Mesenchymal stem cell (in vitro differentiated cells and primary cell): ENCODE measurements around the gene ARL10.
A peak's percentile ranks its signal among the peaks of the same experiment; 100 is the strongest.

Source experiments
- DNase-seq: peaks from one replicate; pipeline ENCODE4 v3.0.0-alpha.2; 2013
- H2AFZ ChIP-seq: one replicate; pipeline ENCODE4 v1.6.1; 2013; ENCODE audit warnings: low read depth, mild to moderate bottlenecking, control low read depth, inconsistent platforms, low read length, moderate library complexity
- H2AK5ac ChIP-seq: 2 replicates; pipeline ENCODE4 v1.6.1; 2013; ENCODE audit warnings: low read length, moderate library complexity, mild to moderate bottlenecking, inconsistent platforms; ENCODE audit not compliant: severe bottlenecking
- H2BK120ac ChIP-seq: one replicate; pipeline ENCODE4 v1.6.1; 2013; ENCODE audit warnings: low read depth, mild to moderate bottlenecking, inconsistent platforms, low read length, moderate library complexity
- H2BK12ac ChIP-seq, 2 experiments: one replicate each; pipeline ENCODE4 v1.6.1; 2013; ENCODE audit warnings: inconsistent platforms in 2 of 2, low read length in 2 of 2, mild to moderate bottlenecking in 2 of 2, moderate library complexity in 2 of 2, control low read depth in 1 of 2
- H2BK15ac ChIP-seq: one replicate; pipeline ENCODE4 v1.6.1; 2013; ENCODE audit warnings: mild to moderate bottlenecking, low read depth, inconsistent platforms; ENCODE audit not compliant: poor library complexity, severe bottlenecking
- H2BK5ac ChIP-seq: 2 replicates; pipeline ENCODE4 v1.6.1; 2013; ENCODE audit warnings: low read depth, mild to moderate bottlenecking, low read length, control low read depth, inconsistent platforms; ENCODE audit not compliant: poor library complexity, severe bottlenecking
- H3K14ac ChIP-seq, 2 experiments: one replicate each; pipeline ENCODE4 v1.6.1; 2013; ENCODE audit warnings: inconsistent platforms in 2 of 2, low read length in 2 of 2, control low read depth in 1 of 2, mild to moderate bottlenecking in 1 of 2, moderate library complexity in 1 of 2
- H3K18ac ChIP-seq, 2 experiments: one replicate each; pipeline ENCODE4 v1.6.1; 2013; ENCODE audit warnings: inconsistent platforms in 2 of 2, low read length in 2 of 2, control low read depth in 1 of 2, low read depth in 1 of 2, mild to moderate bottlenecking in 1 of 2
- H3K23ac ChIP-seq, 2 experiments: one replicate each; pipeline ENCODE4 v1.6.1; 2013; ENCODE audit warnings: inconsistent platforms in 2 of 2, low read length in 2 of 2, mild to moderate bottlenecking in 2 of 2, moderate library complexity in 2 of 2, control low read depth in 1 of 2
- H3K27ac ChIP-seq: 2 replicates; pipeline ENCODE4 v1.5.1; 2013; ENCODE audit warnings: mild to moderate bottlenecking, moderate library complexity, low read length, control low read depth, inconsistent platforms; ENCODE audit not compliant: poor library complexity, severe bottlenecking
- H3K27me3 ChIP-seq, 2 experiments: 2 replicates each; pipeline versions ENCODE4 v1.6.1 to v1.7.0; 2013; ENCODE audit warnings: low read length in 2 of 2, mild to moderate bottlenecking in 2 of 2, moderate library complexity in 2 of 2, control low read depth in 1 of 2, inconsistent platforms in 1 of 2; ENCODE audit not compliant: control insufficient read depth in 1 of 2, insufficient read depth in 1 of 2
- H3K36me3 ChIP-seq, 2 experiments: 2 replicates each; pipeline versions ENCODE4 v1.6.1 to v1.7.0; 2013; ENCODE audit warnings: low read length in 2 of 2, control low read depth in 1 of 2, inconsistent platforms in 1 of 2, low read depth in 1 of 2, mild to moderate bottlenecking in 1 of 2; ENCODE audit not compliant: insufficient read depth in 2 of 2, control insufficient read depth in 1 of 2
- H3K4ac ChIP-seq, 2 experiments: one replicate each; pipeline ENCODE4 v1.6.1; 2013; ENCODE audit warnings: inconsistent platforms in 2 of 2, low read length in 2 of 2, mild to moderate bottlenecking in 2 of 2, moderate library complexity in 2 of 2, control low read depth in 1 of 2, low read depth in 1 of 2
- H3K4me1 ChIP-seq: 2 replicates; pipeline ENCODE4 v1.6.1; 2013; ENCODE audit warnings: low read depth, low read length, control low read depth; ENCODE audit not compliant: control insufficient read depth, insufficient read depth
- H3K4me2 ChIP-seq: 2 replicates; pipeline ENCODE4 v1.6.1; 2013; ENCODE audit warnings: low read length, mild to moderate bottlenecking, inconsistent platforms; ENCODE audit not compliant: poor library complexity, severe bottlenecking
- H3K4me3 ChIP-seq, 2 experiments: 2 replicates each; pipeline versions ENCODE4 v1.5.1 to v1.7.0; 2013; ENCODE audit warnings: low read length in 2 of 2, mild to moderate bottlenecking in 2 of 2, control low read depth in 1 of 2, low read depth in 1 of 2; ENCODE audit not compliant: insufficient read depth in 1 of 2
- H3K79me1 ChIP-seq: replicated peaks from 2 replicates; pipeline ENCODE4 v1.6.1; 2013; ENCODE audit warnings: mild to moderate bottlenecking, control low read depth, low read length, inconsistent platforms; ENCODE audit not compliant: poor library complexity, severe bottlenecking
- H3K9ac ChIP-seq: 2 replicates; pipeline ENCODE4 v1.7.0; 2013; ENCODE audit warnings: mild to moderate bottlenecking, low read length, moderate library complexity
- H3K9me3 ChIP-seq: 2 replicates; pipeline ENCODE4 v1.7.0; 2013; ENCODE audit warnings: mild to moderate bottlenecking, low read length; ENCODE audit not compliant: control insufficient read depth
- H4K8ac ChIP-seq: one replicate; pipeline ENCODE4 v1.6.1; 2013; ENCODE audit warnings: inconsistent platforms, mild to moderate bottlenecking, low read length, moderate library complexity
- H4K91ac ChIP-seq: one replicate; pipeline ENCODE4 v1.6.1; 2013; ENCODE audit warnings: mild to moderate bottlenecking, low read length, inconsistent platforms
- WGBS: methylation state at CpG from one replicate; pipeline ENCODE4 v1.1.7; 2013; ENCODE audit warnings: mixed read lengths; 5-methylcytosine and 5-hydroxymethylcytosine counted together

Gene ARL10

GRCh38 chr5:176414704-176415103 is 49.4 kb downstream of the ARL10 start:
- Histone ChIP-seq H3K79me1 (peaks cover 35% of the 10 kb centered on the region), H4K91ac (no peak overlapping the region)
- 100% methylated on average over 1 of the region's 3 CpGs for WGBS

GRCh38 chr5:176415240-176415951 is 50.1 kb downstream of the ARL10 start:
- peaks cover 29% of the 10 kb centered on the region for H3K79me1 ChIP-seq
- H3K14ac ChIP-seq = peak overlapping the region in 1 of 2 experiments; percentile 84
- H3K27ac ChIP-seq = peak overlapping the region; percentile 10
- peak; percentile 28 for DNase-seq
- no peaks in the 10 kb centered on the region for H3K9me3 ChIP-seq
- H3K4me2 ChIP-seq = peak overlapping the region; percentile 80
- WGBS = 77% methylated on average over 11 of the region's 13 CpGs
- peak overlapping the region; percentile 88 to 89 for H3K4me3 ChIP-seq
- peaks cover 0 to 7% of the 10 kb centered on the region in 2 experiments for H3K27me3 ChIP-seq
- H2AK5ac ChIP-seq = peak overlapping the region; percentile 18
- no peak overlapping the region for H2BK5ac ChIP-seq
- H3K18ac ChIP-seq = peak overlapping the region; percentile 90 to 96
- peak overlapping the region; percentile 34 for H2BK120ac ChIP-seq
- peak overlapping the region; percentile 93 for H3K9ac ChIP-seq
- H2BK12ac ChIP-seq = peak overlapping the region in 1 of 2 experiments; percentile 64
- H3K4me1 ChIP-seq = peaks cover 34% of the 10 kb centered on the region
- H2BK15ac ChIP-seq = no peak overlapping the region
- peak overlapping the region in 1 of 2 experiments; percentile 75 for H3K23ac ChIP-seq
- H2AFZ ChIP-seq = no peak overlapping the region
- H4K91ac ChIP-seq = peak overlapping the region; percentile 39
- peaks cover 1 to 5% of the 10 kb centered on the region in 2 experiments for H3K36me3 ChIP-seq
- H4K8ac ChIP-seq = no peak overlapping the region
- peak overlapping the region in 1 of 2 experiments; percentile 42 for H3K4ac ChIP-seq

More at GRCh38 chr5:176414704-176415103, 49.4 kb downstream of the ARL10 start:
- peaks cover 0 to 2% of the 10 kb centered on the region in 2 experiments for H3K27me3 ChIP-seq
- no peak overlapping the region for H2BK5ac ChIP-seq
- H3K4me2 ChIP-seq = no peak overlapping the region
- DNase-seq = no peak
- no peak overlapping the region for H2AFZ ChIP-seq
- H3K18ac ChIP-seq = no peak overlapping the region
- peaks cover 8 to 9% of the 10 kb centered on the region in 2 experiments for H3K36me3 ChIP-seq
- H3K9me3 ChIP-seq = no peaks in the 10 kb centered on the region
- no peak overlapping the region for H3K27ac ChIP-seq
- H3K9ac ChIP-seq = peak overlapping the region; percentile 93
- H3K4ac ChIP-seq = no peak overlapping the region
- no peak overlapping the region for H3K23ac ChIP-seq
- H2BK12ac ChIP-seq = no peak overlapping the region
- H3K4me1 ChIP-seq = peaks cover 34% of the 10 kb centered on the region
- no peak overlapping the region for H4K8ac ChIP-seq
- peak overlapping the region in 1 of 2 experiments; percentile 89 for H3K4me3 ChIP-seq
- H2BK15ac ChIP-seq = no peak overlapping the region
- no peak overlapping the region for H2BK120ac ChIP-seq
- no peak overlapping the region for H2AK5ac ChIP-seq
- no peak overlapping the region for H3K14ac ChIP-seq

- Histone ChIP-seq H3K36me3 (peaks cover 0 to 5% of the 10 kb centered on the region in 2 experiments), H3K4me1 (peaks cover 30% of the 10 kb centered on the region), H4K8ac (peak within 1 kb of the TSS; percentile 93), H3K9ac (peak within 1 kb of the TSS; percentile 93), H3K4me2 (peak within 1 kb of the TSS; percentile 80), H2AK5ac (peak within 1 kb of the TSS; percentile 59), H3K4me3 (peak within 1 kb of the TSS; percentile 88 to 89), H2BK12ac (peak within 1 kb of the TSS; percentile 66 to 84), H3K27me3 (peaks cover 0 to 15% of the 10 kb centered on the region in 2 experiments), H3K18ac (peak within 1 kb of the TSS; percentile 90 to 96), H4K91ac (peak within 1 kb of the TSS; percentile 75), H3K27ac (peak within 1 kb of the TSS; percentile 10), H3K9me3 (no peaks in the 10 kb centered on the region), H2BK5ac (peak within 1 kb of the TSS; percentile 63), H2AFZ (peak within 1 kb of the TSS; percentile 90), H3K79me1 (peaks cover 21% of the 10 kb centered on the region), H3K14ac (peak within 1 kb of the TSS; percentile 36 to 84), H3K4ac (peak within 1 kb of the TSS in 1 of 2 experiments; percentile 79), H3K23ac (peak within 1 kb of the TSS in 1 of 2 experiments; percentile 75), H2BK15ac (peak within 1 kb of the TSS; percentile 67), H2BK120ac (peak within 1 kb of the TSS; percentile 92)
- 2% methylated on average over 69 of the region's 107 CpGs for WGBS
- DNase-seq = peak; percentile 80
Measured at GRCh38 chr5:176415952-176416924, 51.0 kb downstream of the ARL10 start, which contains the start of gene CLTB. Gene CLTB, minus strand, starts transcription at chr5:176416539. Its CDS starts 176 bp downstream, at chr5:176416363.
